ENCODE measurements around the gene KCNQ4. TPM values are rescaled to one million over a fixed set of nuclear protein-coding genes. Genes with fewer than 3 reads are reported as not detected.

Gene KCNQ4
- total and polyA plus RNA-seq, 2 of the 13 experiments (the other 11 are each of a cell fraction or from before 2014, with no cell fraction given) = 0.02 to 0.09 TPM

- no peak for TF ChIP-seq HNRNPK (IDR thresholded peaks at IDR 0.05; ENCODE audit: low read depth, low read length, poor library complexity, severe bottlenecking)
- TF ChIP-seq ZNF776 (CRISPR knock-in tag; IDR thresholded peaks at IDR 0.05) = no peak
- peak; percentile 88; the same call in 1 of the 2 replicates for TF ChIP-seq TAF1 (CRISPR knock-in tag; IDR thresholded peaks at IDR 0.05)
- TF ChIP-seq TIGD3 (CRISPR knock-in tag; IDR thresholded peaks at IDR 0.05; ENCODE audit: borderline replicate concordance) = no peak
- TF ChIP-seq ZNF572 (CRISPR knock-in tag; IDR thresholded peaks at IDR 0.05) = no peak
- 0 out of 2 replicates have a peak, but pooled peaks have one; percentile 22 for TF ChIP-seq CREM (IDR thresholded peaks at IDR 0.05)
- no peak for TF ChIP-seq CREM (CRISPR knock-in tag; IDR thresholded peaks at IDR 0.05)
- no peak for TF ChIP-seq ZNF318 (CRISPR knock-in tag; IDR thresholded peaks at IDR 0.05)
- 0 out of 2 replicates have a peak, but pooled peaks have one; percentile 32 for TF ChIP-seq ZNF766 (CRISPR knock-in tag; IDR thresholded peaks at IDR 0.05; ENCODE audit: borderline replicate concordance)
- TF ChIP-seq ZNF83 (CRISPR knock-in tag; IDR thresholded peaks at IDR 0.05; ENCODE audit: borderline replicate concordance) = 0 out of 2 replicates have a peak, but pooled peaks have one; percentile 26
- peak; percentile 45; the same call in 1 of the 2 replicates for TF ChIP-seq IRF9 (CRISPR knock-in tag; IDR thresholded peaks at IDR 0.05; ENCODE audit: borderline replicate concordance)
- TF ChIP-seq ZFP90 (CRISPR knock-in tag; IDR thresholded peaks at IDR 0.05; ENCODE audit: borderline replicate concordance) = peak; percentile 55; the same call in 1 of the 2 replicates
- peak; percentile 54; the same call in 1 of the 2 replicates for TF ChIP-seq ZSCAN20 (CRISPR knock-in tag; IDR thresholded peaks at IDR 0.05; ENCODE audit: borderline replicate concordance)
- 0 out of 2 replicates have a peak, but pooled peaks have one; percentile 19 for TF ChIP-seq ZNF331 (CRISPR knock-in tag; IDR thresholded peaks at IDR 0.05)
- TF ChIP-seq BCL6 (CRISPR knock-in tag; IDR thresholded peaks at IDR 0.05) = peak; percentile 87
- TF ChIP-seq KDM2A (CRISPR knock-in tag; IDR thresholded peaks at IDR 0.05; ENCODE audit: borderline replicate concordance, low read depth) = 0 out of 2 replicates have a peak, but pooled peaks have one; percentile 34
- no peak for TF ChIP-seq ZNF124 (CRISPR knock-in tag; IDR thresholded peaks at IDR 0.05)
These were observed 78.6 kb downstream of the KCNQ4 start, which contains the start of gene CITED4 (continued) for GRCh38 chr1:40862008-40862863.

Measured in HepG2 (cell line).